Thyroid gland (tissue), 4 donors: ENCODE measurements around the gene CUTA. TPM values are rescaled to one million over a fixed set of nuclear protein-coding genes. Genes with fewer than 3 reads are reported as not detected.

Experiments
- DNase-seq, 2 donors: peaks; one replicate each; pipeline ENCODE4 v3.0.0-alpha.2; 2019
- H3K27ac ChIP-seq, 3 donors: fragments of 200-600 bp; sonication (generic); 1 replicate in 2 of 3; 2 replicates in 1 of 3; pipeline ENCODE4 v1.5.1; 2016 to 2019; ENCODE audit warnings: mild to moderate bottlenecking in 1 of 3, moderate library complexity in 1 of 3
- H3K27me3 ChIP-seq: fragments of 200-600 bp; sonication (generic); one replicate; pipeline ENCODE4 v1.5.1; 2019
- H3K36me3 ChIP-seq, 2 donors: fragments of 200-600 bp; sonication (generic); one replicate each; pipeline ENCODE4 v1.5.1; 2016 to 2019
- H3K4me1 ChIP-seq, 2 donors: fragments of 200-600 bp; sonication (generic); one replicate each; pipeline ENCODE4 v1.5.1; 2017 to 2019
- H3K4me3 ChIP-seq, 3 donors: fragments of 200-600 bp; sonication (generic); replicated peaks in 1 of 3; 1 replicate in 2 of 3; 2 replicates in 1 of 3; pipeline ENCODE4 v1.5.1; 2016; ENCODE audit warnings: mild to moderate bottlenecking in 1 of 3
- H3K9me3 ChIP-seq: fragments of 200-600 bp; sonication (generic); one replicate; pipeline ENCODE4 v1.5.1; 2017
- POLR2A ChIP-seq, 2 donors: fragments of 450-650 bp; IDR thresholded peaks; one replicate each; pipeline ENCODE4 v1.6.1; 2017; ENCODE audit warnings: antibody characterized with exemption in 2 of 2, mild to moderate bottlenecking in 2 of 2, moderate library complexity in 1 of 2
- whole genome bisulfite sequencing, 2 donors: methylation state at CpG; one replicate each; pipeline ENCODE4 v1.1.5; 2017; 5-methylcytosine and 5-hydroxymethylcytosine counted together
- intact Hi-C: fragments of 100-400 bp; cut with DNase I; formaldehyde crosslinking; loops from one replicate; pipeline ENCODE4 v1.15.1; 2023
- total RNA-seq, 4 donors: library from RNA; depleted of rRNA; stranded (reverse); fragments of >200 nt; gene quantifications; one replicate each; pipeline ENCODE4 v1.2.3, GENCODE V29; 2016
- TF ChIP-seq, protein P1 (sequence below), 6 experiments: fragments of 200-600 bp in 3 of 6; fragments of 450-650 bp in 3 of 6; sonication (generic) in 3 of 6; IDR thresholded peaks; one replicate each; pipeline ENCODE4 v1.5.1; 2016 to 2019; ENCODE audit warnings: antibody characterized with exemption in 6 of 6, mild to moderate bottlenecking in 2 of 6, inconsistent platforms in 1 of 6, moderate library complexity in 1 of 6

The CUTA gene
- total RNA-seq, 4 donors from 2014 or later = 165 to 296 (median 257) TPM

DNA sequence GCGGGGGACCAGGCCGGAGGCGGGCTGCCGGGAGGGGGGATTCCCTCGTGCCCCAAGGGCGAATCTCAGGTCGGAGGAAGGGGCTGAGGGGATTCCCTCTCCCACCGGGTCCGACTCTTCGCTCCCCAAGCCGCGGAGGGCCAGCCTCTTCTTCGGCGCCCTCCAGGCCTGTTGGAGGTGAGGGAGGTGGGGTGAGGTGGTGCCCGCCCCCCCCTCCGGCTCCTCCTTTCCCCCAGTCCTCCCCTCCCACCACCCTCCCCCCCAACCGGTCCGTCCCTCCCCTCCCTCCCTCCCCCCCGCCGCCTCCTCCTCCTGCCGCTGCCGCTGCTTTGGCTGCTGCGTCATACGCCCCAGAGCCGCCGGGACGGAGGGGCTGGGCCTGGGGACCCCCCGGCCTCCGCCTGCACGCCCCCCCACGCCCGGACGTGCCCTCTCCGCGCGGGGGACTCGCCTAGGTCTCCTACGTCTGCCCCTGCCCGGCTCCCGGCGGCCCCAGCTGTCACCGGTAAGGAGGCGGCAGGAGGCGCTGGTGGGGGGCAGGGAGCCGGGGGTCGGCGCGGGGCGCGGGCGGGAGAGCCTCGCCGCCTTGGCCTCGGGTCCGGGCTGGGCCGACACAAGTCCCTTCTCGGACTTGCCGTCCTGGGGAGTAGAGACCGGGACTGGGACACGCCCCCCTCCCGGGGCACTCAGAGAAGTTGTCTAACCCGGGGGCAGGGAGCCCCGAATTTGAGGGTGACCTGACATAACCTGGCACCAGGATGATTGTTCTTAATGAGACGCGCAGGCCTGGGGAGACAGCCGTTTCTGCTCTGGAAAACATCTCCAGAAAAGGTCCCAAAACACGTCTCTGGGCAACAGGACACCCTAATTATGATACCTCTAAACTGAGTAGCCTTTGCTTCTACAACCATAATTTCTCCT is 6.9 kb downstream of the CUTA start, which contains the start of gene PHF1:
Gene PHF1 (plus strand): TSS at position 304 of the 921 bp plus-strand sequence. CDS start 1,250 bp downstream, outside the sequence.
- TF ChIP-seq, protein P1, sequence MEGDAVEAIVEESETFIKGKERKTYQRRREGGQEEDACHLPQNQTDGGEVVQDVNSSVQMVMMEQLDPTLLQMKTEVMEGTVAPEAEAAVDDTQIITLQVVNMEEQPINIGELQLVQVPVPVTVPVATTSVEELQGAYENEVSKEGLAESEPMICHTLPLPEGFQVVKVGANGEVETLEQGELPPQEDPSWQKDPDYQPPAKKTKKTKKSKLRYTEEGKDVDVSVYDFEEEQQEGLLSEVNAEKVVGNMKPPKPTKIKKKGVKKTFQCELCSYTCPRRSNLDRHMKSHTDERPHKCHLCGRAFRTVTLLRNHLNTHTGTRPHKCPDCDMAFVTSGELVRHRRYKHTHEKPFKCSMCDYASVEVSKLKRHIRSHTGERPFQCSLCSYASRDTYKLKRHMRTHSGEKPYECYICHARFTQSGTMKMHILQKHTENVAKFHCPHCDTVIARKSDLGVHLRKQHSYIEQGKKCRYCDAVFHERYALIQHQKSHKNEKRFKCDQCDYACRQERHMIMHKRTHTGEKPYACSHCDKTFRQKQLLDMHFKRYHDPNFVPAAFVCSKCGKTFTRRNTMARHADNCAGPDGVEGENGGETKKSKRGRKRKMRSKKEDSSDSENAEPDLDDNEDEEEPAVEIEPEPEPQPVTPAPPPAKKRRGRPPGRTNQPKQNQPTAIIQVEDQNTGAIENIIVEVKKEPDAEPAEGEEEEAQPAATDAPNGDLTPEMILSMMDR (IDR thresholded peaks at IDR 0.05) = no peak
- peak in 1 of 2 donors; percentile 59 for TF ChIP-seq POLR2A (IDR thresholded peaks at IDR 0.05)
- H3K36me3 ChIP-seq = peaks cover 30 to 31% of the 10 kb centered on the region in 2 donors
- H3K27ac ChIP-seq = peak within 1 kb of the TSS; percentile 93 to 99 (median 93)
- DNase-seq = peak; percentile 73 to 79
- 0% methylated on average over 5 to 27 of the region's 67 CpGs for whole genome bisulfite sequencing, 2 donors
- H3K9me3 ChIP-seq = no peaks in the 10 kb centered on the region
- intact Hi-C loops = no loop called here
- peak within 1 kb of the TSS; percentile 80 to 100 (median 93) for H3K4me3 ChIP-seq
- H3K27me3 ChIP-seq = no peaks in the 10 kb centered on the region
- H3K4me1 ChIP-seq = peaks cover 8 to 25% of the 10 kb centered on the region in 2 donors

DNA sequence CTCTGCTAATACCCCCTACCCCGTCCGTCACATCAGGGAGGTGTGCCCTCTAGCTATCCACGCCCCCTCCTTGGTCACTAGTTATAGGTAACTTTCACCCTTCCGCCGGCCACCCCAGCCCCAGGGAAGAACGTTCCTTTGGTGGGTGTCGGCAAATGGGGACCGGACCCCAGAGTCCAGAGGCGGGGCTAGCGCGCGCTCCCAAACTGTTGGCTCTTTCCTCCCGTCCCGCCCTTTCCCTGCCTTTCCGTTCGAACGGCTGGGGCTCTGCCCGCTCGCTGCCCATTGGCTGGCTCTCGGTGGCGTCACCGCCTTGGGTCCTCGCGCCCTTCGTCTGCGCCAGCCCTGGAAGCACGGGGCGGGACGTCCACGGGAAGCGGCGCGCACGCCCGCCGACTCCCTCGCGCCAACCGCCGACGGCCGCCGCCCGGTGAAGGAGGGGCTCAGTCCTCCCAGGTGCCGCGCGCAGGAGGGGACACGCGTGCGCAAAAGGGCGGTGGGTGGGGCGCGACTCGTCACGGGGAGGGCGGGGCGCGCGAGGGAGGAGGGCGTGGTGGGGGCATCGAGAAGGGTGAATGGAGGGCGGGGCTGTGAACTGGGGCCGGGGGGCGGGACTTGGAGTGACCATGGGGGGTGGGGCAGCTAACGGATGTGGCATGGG is 7.7 kb downstream of the CUTA start:
- WGBS, 2 donors = 0% methylated on average over 19 to 38 of the region's 65 CpGs
- TF ChIP-seq POLR2A (IDR thresholded peaks at IDR 0.05) = peak in 1 of 2 donors; percentile 67
- TF ChIP-seq, protein P1 (IDR thresholded peaks at IDR 0.05) = no peak
- peaks cover 8 to 17% of the 10 kb centered on the region in 2 donors for H3K4me1 ChIP-seq
- peak; percentile 98 for DNase-seq
- intact Hi-C loops = no loop called here
- no peaks in the 10 kb centered on the region for H3K27me3 ChIP-seq
- H3K9me3 ChIP-seq = no peaks in the 10 kb centered on the region
- peaks cover 22 to 24% of the 10 kb centered on the region in 2 donors for H3K36me3 ChIP-seq
- peak overlapping the region in 2 of 3 donors; percentile 50 to 100 for H3K4me3 ChIP-seq
- H3K27ac ChIP-seq = peak overlapping the region; percentile 93 to 99 (median 93)

DNA sequence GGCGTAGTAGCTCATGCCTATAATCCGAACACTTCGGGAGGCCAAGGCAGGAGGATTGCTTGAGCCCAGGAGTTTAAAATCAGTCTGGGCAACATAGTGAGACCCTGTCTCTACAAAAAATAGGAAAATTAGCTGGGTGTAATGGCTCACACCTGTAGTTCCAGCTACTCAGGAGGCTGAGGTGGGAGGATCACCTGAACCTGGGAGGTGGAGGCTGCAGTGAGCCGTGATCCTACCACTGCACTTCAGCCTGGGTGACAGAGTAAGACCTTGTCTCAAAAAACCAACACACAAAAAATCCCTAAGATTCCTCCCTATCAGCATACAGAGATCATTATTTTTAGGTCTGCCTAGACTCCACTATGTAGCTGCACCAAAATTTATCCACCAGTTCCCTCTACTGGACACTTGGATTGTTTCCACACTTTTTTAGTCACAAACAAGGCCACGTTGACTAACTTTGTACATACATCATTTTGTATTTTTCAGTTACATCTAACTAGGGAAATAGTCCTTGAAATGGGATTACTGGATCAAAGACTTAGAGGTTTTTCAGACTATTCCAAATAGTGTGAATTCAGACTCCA is 10.7 kb downstream of the CUTA start:
- H3K4me1 ChIP-seq = peaks cover 6 to 7% of the 10 kb centered on the region in 2 donors
- 79 to 83% methylated on average over 5 of the region's 5 CpGs for WGBS, 2 donors
- no peaks in the 10 kb centered on the region for H3K36me3 ChIP-seq
- TF ChIP-seq, protein P1 (IDR thresholded peaks at IDR 0.05) = peak in 4 of 6 experiments; percentile 27 to 54 (median 33)
- TF ChIP-seq POLR2A (IDR thresholded peaks at IDR 0.05) = no peak
- intact Hi-C loops = no loop called here
- no peaks in the 10 kb centered on the region for H3K27me3 ChIP-seq
- no peak overlapping the region for H3K4me3 ChIP-seq
- no peak overlapping the region for H3K27ac ChIP-seq
- H3K9me3 ChIP-seq = no peaks in the 10 kb centered on the region
- no peak for DNase-seq

DNA sequence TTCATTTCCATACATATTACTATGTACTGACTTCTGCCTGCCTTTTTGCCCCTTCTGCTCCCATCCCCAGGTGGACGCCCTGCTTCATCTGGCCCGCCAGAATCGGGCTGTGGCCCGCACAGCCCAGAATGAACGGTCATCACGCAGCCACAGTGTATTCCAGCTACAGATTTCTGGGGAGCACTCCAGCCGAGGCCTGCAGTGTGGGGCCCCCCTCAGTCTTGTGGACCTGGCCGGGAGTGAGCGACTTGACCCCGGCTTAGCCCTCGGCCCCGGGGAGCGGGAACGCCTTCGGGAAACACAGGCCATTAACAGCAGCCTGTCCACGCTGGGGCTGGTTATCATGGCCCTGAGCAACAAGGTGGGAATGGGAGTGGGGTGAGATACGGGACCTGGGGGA is 11.8 kb downstream of the CUTA start:
- no peaks in the 10 kb centered on the region for H3K27me3 ChIP-seq
- no peaks in the 10 kb centered on the region for H3K9me3 ChIP-seq
- H3K36me3 ChIP-seq = no peaks in the 10 kb centered on the region
- intact Hi-C loops = no loop called here
- H3K27ac ChIP-seq = no peak overlapping the region
- H3K4me3 ChIP-seq = no peak overlapping the region
- TF ChIP-seq POLR2A (IDR thresholded peaks at IDR 0.05) = no peak
- TF ChIP-seq, protein P1 (IDR thresholded peaks at IDR 0.05) = no peak
- WGBS, 2 donors = 89 to 93% methylated on average over 13 to 14 of the region's 17 CpGs
- no peak for DNase-seq
- H3K4me1 ChIP-seq = no peaks in the 10 kb centered on the region
